HG03108 (cell line): ENCODE results near the gene TNFRSF6B.
"Not testable (repeated sequence)": the region's sequence is repeated elsewhere in the genome, so short reads cannot be mapped to it uniquely, and the experiment has no call there.

ENCODE experiments used
- ATAC-seq: cut with Tn5 transposase; IDR thresholded peaks from one replicate; pipeline ENCODE4 v1.9.1; 2021; ENCODE audit warnings: moderate library complexity; ENCODE audit not compliant: unreplicated experiment

Gene TNFRSF6B

GRCh38 chr20:63696628-63697356 lies at the start of gene TNFRSF6B:
Gene TNFRSF6B, plus strand, starts transcription at chr20:63696652. Its CDS starts 116 bp downstream, at chr20:63696768.
- no peak for ATAC-seq

- no peak for ATAC-seq
Measured at GRCh38 chr20:63648190-63648589, 48.3 kb upstream of the TNFRSF6B start.

GRCh38 chr20:63648895-63649589 lies 47.4 kb upstream of the TNFRSF6B start:
- ATAC-seq = no peak

- not testable (repeated sequence) for ATAC-seq
Measured at GRCh38 chr20:63650486-63650885, 46.0 kb upstream of the TNFRSF6B start.

GRCh38 chr20:63651942-63652191 lies 44.6 kb upstream of the TNFRSF6B start:
- ATAC-seq = no peak

- no peak for ATAC-seq
Measured at GRCh38 chr20:63652192-63652980, 44.1 kb upstream of the TNFRSF6B start.

GRCh38 chr20:63653041-63653973 lies 43.1 kb upstream of the TNFRSF6B start, which contains the start of gene STMN3:
Gene STMN3, minus strand, starts transcription at chr20:63653424. Its CDS starts 79 bp downstream, at chr20:63653345.
- no peak for ATAC-seq

GRCh38 chr20:63653974-63654668 lies 42.3 kb upstream of the TNFRSF6B start:
- ATAC-seq = no peak

- no peak for ATAC-seq
Measured at GRCh38 chr20:63655249-63655648, 41.2 kb upstream of the TNFRSF6B start.

- ATAC-seq = no peak
Measured at GRCh38 chr20:63656451-63656850, 40.0 kb upstream of the TNFRSF6B start.

- no peak for ATAC-seq
Measured at GRCh38 chr20:63657260-63657936, 39.1 kb upstream of the TNFRSF6B start.

- ATAC-seq = peak; percentile 77
Measured at GRCh38 chr20:63657937-63658748, 38.3 kb upstream of the TNFRSF6B start, which contains the start of gene RTEL1. Gene RTEL1, plus strand, starts transcription at chr20:63658312. Its CDS starts 1,091 bp downstream, at chr20:63659403.

GRCh38 chr20:63658749-63659187 lies 37.7 kb upstream of the TNFRSF6B start:
- ATAC-seq = no peak

- no peak for ATAC-seq
Measured at GRCh38 chr20:63659370-63659769, 37.1 kb upstream of the TNFRSF6B start.

GRCh38 chr20:63660174-63660573 lies 36.3 kb upstream of the TNFRSF6B start:
- not testable (repeated sequence) for ATAC-seq

- ATAC-seq = no peak
Measured at GRCh38 chr20:63660622-63661021, 35.8 kb upstream of the TNFRSF6B start.

- ATAC-seq = no peak
Measured at GRCh38 chr20:63661108-63661507, 35.3 kb upstream of the TNFRSF6B start.
